ENCODE measurements around the gene ASB18. TPM values are rescaled to one million over a fixed set of nuclear protein-coding genes. Genes with fewer than 3 reads are reported as not detected.

ASB18 gene
- total RNA-seq, 1 experiment from 2014 or later, result 0.46 TPM

DNA sequence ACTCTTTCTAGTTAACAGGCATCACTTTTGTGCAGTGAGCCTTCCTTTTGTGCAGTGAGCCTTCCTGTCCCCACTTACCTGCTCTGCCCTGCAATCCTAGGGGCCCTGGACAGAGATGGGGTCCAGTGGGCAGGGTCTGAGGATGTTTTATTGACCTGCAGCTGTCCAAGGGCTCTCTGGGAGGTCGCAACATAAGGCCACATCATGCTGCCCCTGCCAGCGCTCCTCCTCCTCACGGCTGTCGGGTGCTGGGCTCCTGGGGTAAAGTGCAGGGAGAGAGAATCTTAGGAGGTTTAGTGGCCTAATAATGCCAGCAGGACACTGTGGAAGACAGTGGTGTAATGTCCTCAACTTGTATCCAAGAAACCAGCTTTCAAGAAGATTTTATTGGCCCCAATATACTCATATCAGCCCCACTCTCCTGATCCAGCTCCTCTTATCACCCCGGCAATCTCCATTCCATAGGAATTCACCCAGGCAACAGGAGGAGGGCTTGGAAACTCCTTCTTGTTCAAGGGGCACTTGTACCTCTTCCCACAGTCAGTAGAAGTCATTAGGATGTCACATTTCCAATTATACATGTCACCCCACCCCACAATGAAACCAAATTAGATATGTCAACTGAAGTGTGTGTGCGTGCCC is 41.9 kb upstream of the ASB18 start:
- H3K27ac ChIP-seq, result no peak overlapping the region
- no peak overlapping the region for H3K4me2 ChIP-seq
- DNase-seq, result no peak
- no peak for TF ChIP-seq EZH2 (IDR thresholded peaks at IDR 0.05; ENCODE audit: low read depth)
- TF ChIP-seq, protein P1, sequence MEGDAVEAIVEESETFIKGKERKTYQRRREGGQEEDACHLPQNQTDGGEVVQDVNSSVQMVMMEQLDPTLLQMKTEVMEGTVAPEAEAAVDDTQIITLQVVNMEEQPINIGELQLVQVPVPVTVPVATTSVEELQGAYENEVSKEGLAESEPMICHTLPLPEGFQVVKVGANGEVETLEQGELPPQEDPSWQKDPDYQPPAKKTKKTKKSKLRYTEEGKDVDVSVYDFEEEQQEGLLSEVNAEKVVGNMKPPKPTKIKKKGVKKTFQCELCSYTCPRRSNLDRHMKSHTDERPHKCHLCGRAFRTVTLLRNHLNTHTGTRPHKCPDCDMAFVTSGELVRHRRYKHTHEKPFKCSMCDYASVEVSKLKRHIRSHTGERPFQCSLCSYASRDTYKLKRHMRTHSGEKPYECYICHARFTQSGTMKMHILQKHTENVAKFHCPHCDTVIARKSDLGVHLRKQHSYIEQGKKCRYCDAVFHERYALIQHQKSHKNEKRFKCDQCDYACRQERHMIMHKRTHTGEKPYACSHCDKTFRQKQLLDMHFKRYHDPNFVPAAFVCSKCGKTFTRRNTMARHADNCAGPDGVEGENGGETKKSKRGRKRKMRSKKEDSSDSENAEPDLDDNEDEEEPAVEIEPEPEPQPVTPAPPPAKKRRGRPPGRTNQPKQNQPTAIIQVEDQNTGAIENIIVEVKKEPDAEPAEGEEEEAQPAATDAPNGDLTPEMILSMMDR (conservative IDR thresholded peaks at IDR 0.05), result no peak
- no peaks in the 10 kb centered on the region for H3K4me1 ChIP-seq (replicated peaks; ENCODE audit: insufficient read depth)
- intact Hi-C loops (cut with micrococcal nuclease; ENCODE audit: unreplicated experiment), result no loop called here
- no peaks in the 10 kb centered on the region for H4K20me1 ChIP-seq (ENCODE audit: insufficient read depth)
- no peak overlapping the region for H3K4me3 ChIP-seq
- no peaks in the 10 kb centered on the region for H3K36me3 ChIP-seq (ENCODE audit: low read depth)
- no TSS peak for BruUV-seq (replicated peaks)
- H3K79me2 ChIP-seq (ENCODE audit: low read depth), result no peaks in the 10 kb centered on the region
- no peak overlapping the region for H2AFZ ChIP-seq
- CTCF ChIA-PET, result no interaction called here
- no peaks in the 10 kb centered on the region for H3K9me2 ChIP-seq (ENCODE audit: insufficient read depth)
- no peaks in the 10 kb centered on the region for H3K9me3 ChIP-seq (ENCODE audit: insufficient read depth, low read depth)
- H3F3A ChIP-seq (ENCODE audit: insufficient read depth, low read depth), result no peaks in the 10 kb centered on the region
- POLR2A ChIA-PET (ENCODE audit: unreplicated experiment), result no interaction called here
- peaks cover 52% of the 10 kb centered on the region for H3K27me3 ChIP-seq (ENCODE audit: insufficient read depth, low read depth)

DNA sequence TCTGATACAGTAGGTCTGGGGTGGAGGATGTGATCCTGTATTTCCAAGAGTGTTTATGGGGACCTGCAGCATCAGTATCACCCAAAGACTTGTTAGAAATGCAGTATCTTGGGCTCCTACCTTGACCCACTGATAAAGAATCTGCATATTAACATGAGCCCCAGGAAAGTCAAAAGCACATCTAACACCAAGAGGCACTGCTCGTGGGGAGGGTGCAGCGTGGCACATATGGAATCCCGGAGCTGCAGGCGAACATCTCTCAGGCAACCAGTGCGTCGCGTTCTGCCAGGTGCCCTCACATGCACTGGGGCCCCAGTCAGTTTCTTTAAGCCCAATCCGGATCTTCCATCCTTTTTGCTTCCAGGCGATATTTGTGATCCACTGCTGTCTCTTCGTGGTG is 41.3 kb upstream of the ASB18 start:
- DNase-seq, result no peak

DNA sequence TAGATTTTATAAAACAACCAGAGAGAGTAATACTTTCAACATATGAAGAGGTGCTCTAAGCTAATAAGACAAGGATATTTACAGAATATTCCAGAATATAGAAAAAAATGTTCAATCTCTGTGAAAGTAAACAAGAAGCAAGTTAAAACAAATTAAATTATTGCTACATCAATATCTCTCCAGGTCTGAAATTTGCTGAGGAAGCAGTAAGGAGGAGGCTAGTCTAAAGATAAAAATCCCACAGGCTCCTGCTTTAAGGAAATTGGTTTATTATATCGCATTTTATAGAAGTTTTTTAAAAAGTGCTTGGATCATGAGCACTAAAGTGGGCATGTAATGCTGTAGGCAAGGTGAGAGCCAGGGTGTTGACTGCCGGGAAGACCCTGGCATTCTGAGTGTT is 39.7 kb upstream of the ASB18 start:
- ChIA-PET POLR2A (ENCODE audit: unreplicated experiment) (interaction anchor here (0.6 to 0.8 kb wide), 2 partner anchors 130 to 370 kb away, joined by 3 to 8 read pairs; no protein-coding TSS in a partner anchor), CTCF (no interaction called here)
- no peaks in the 10 kb centered on the region for H3K36me3 ChIP-seq (ENCODE audit: low read depth)
- no peaks in the 10 kb centered on the region for H3K9me2 ChIP-seq (ENCODE audit: insufficient read depth)
- H4K20me1 ChIP-seq (ENCODE audit: insufficient read depth), result no peaks in the 10 kb centered on the region
- H3K27me3 ChIP-seq (ENCODE audit: insufficient read depth, low read depth), result peaks cover 65% of the 10 kb centered on the region
- no peaks in the 10 kb centered on the region for H3K9me3 ChIP-seq (ENCODE audit: insufficient read depth, low read depth)
- no peak for DNase-seq
- no peak overlapping the region for H2AFZ ChIP-seq
- no peak overlapping the region for H3K27ac ChIP-seq
- TF ChIP-seq, protein P1 (conservative IDR thresholded peaks at IDR 0.05), result no peak
- TF ChIP-seq EZH2 (IDR thresholded peaks at IDR 0.05; ENCODE audit: low read depth), result no peak
- H3K4me1 ChIP-seq (replicated peaks; ENCODE audit: insufficient read depth), result no peaks in the 10 kb centered on the region
- no peak overlapping the region for H3K4me2 ChIP-seq
- no TSS peak for BruUV-seq (replicated peaks)
- no peak overlapping the region for H3K4me3 ChIP-seq
- no peaks in the 10 kb centered on the region for H3K79me2 ChIP-seq (ENCODE audit: low read depth)
- intact Hi-C loops (cut with micrococcal nuclease; ENCODE audit: unreplicated experiment), result no loop called here
- no peaks in the 10 kb centered on the region for H3F3A ChIP-seq (ENCODE audit: insufficient read depth, low read depth)

More for the DNA sequence above, 41.3 kb upstream of the ASB18 start:
- H3K4me2 ChIP-seq, result no peak overlapping the region
- H3K9me2 ChIP-seq (ENCODE audit: insufficient read depth), result no peaks in the 10 kb centered on the region
- H3K4me1 ChIP-seq (replicated peaks; ENCODE audit: insufficient read depth), result no peaks in the 10 kb centered on the region
- BruUV-seq (replicated peaks), result no TSS peak
- TF ChIP-seq, protein P1 (conservative IDR thresholded peaks at IDR 0.05), result no peak
- TF ChIP-seq EZH2 (IDR thresholded peaks at IDR 0.05; ENCODE audit: low read depth), result no peak
- no peaks in the 10 kb centered on the region for H3K36me3 ChIP-seq (ENCODE audit: low read depth)
- H3K9me3 ChIP-seq (ENCODE audit: insufficient read depth, low read depth), result no peaks in the 10 kb centered on the region
- H3K27ac ChIP-seq, result no peak overlapping the region
- no peaks in the 10 kb centered on the region for H3F3A ChIP-seq (ENCODE audit: insufficient read depth, low read depth)
- H2AFZ ChIP-seq, result no peak overlapping the region
- no peaks in the 10 kb centered on the region for H4K20me1 ChIP-seq (ENCODE audit: insufficient read depth)
- POLR2A ChIA-PET (ENCODE audit: unreplicated experiment), result no interaction called here
- intact Hi-C loops (cut with micrococcal nuclease; ENCODE audit: unreplicated experiment), result no loop called here
- peaks cover 52% of the 10 kb centered on the region for H3K27me3 ChIP-seq (ENCODE audit: insufficient read depth, low read depth)
- CTCF ChIA-PET, result no interaction called here
- H3K79me2 ChIP-seq (ENCODE audit: low read depth), result no peaks in the 10 kb centered on the region
- H3K4me3 ChIP-seq, result no peak overlapping the region
